Memory B cell (primary cell): ENCODE measurements around the gene TPTE.
"Not testable (repeated sequence)": the region's sequence is repeated elsewhere in the genome, so short reads cannot be mapped to it uniquely, and the experiment has no call there.

Source experiments
- ATAC-seq: fragments of 150-1000 bp; cut with Tn5 transposase; 2 replicates; pipeline ENCODE4 v1.10.0; 2021; ENCODE audit warnings: low read depth, mild to moderate bottlenecking, moderate library complexity
- DNase-seq, 2 donors: peaks; one replicate each; pipeline ENCODE4 v3.0.0; 2022; ENCODE audit warnings: low spot score in 2 of 2
- H3K27ac Mint-ChIP-seq: one replicate; pipeline ENCODE4 v1.8.0; 2022; ENCODE audit warnings: mild to moderate bottlenecking, moderate library complexity, mixed read lengths
- H3K27me3 Mint-ChIP-seq: one replicate; pipeline ENCODE4 v1.8.0; 2022; ENCODE audit warnings: mixed read lengths
- H3K36me3 Mint-ChIP-seq: one replicate; pipeline ENCODE4 v1.8.0; 2022; ENCODE audit warnings: mild to moderate bottlenecking, mixed read lengths
- H3K4me1 Mint-ChIP-seq: one replicate; pipeline ENCODE4 v1.8.0; 2022; ENCODE audit warnings: mixed read lengths
- H3K4me3 Mint-ChIP-seq: one replicate; pipeline ENCODE4 v1.8.0; 2022; ENCODE audit warnings: mild to moderate bottlenecking, moderate library complexity, mixed read lengths
- H3K9me3 Mint-ChIP-seq: one replicate; pipeline ENCODE4 v1.8.0; 2022; ENCODE audit warnings: mixed read lengths

Gene TPTE

GRCh38 chr21:10639746-10640145 lies 118.4 kb downstream of the TPTE start:
- H3K9me3 Mint-ChIP-seq, H3K36me3 Mint-ChIP-seq, H3K4me3 Mint-ChIP-seq, H3K27ac Mint-ChIP-seq, H3K27me3 Mint-ChIP-seq, DNase-seq, H3K4me1 Mint-ChIP-seq, ATAC-seq: not testable (repeated sequence)

GRCh38 chr21:10640446-10640845 lies 119.1 kb downstream of the TPTE start:
- no peak overlapping the region for H3K4me3 Mint-ChIP-seq
- no peaks in the 10 kb centered on the region for H3K27me3 Mint-ChIP-seq
- no peak overlapping the region for H3K27ac Mint-ChIP-seq
- no peaks in the 10 kb centered on the region for H3K4me1 Mint-ChIP-seq
- no peak for ATAC-seq
- DNase-seq: no peak
- no peaks in the 10 kb centered on the region for H3K9me3 Mint-ChIP-seq
- no peaks in the 10 kb centered on the region for H3K36me3 Mint-ChIP-seq

- no peaks in the 10 kb centered on the region for H3K4me1 Mint-ChIP-seq
- no peak for DNase-seq
- no peaks in the 10 kb centered on the region for H3K27me3 Mint-ChIP-seq
- no peaks in the 10 kb centered on the region for H3K36me3 Mint-ChIP-seq
- H3K27ac Mint-ChIP-seq: no peak overlapping the region
- no peak overlapping the region for H3K4me3 Mint-ChIP-seq
- peak; percentile 15 for ATAC-seq
- no peaks in the 10 kb centered on the region for H3K9me3 Mint-ChIP-seq
These were observed 119.7 kb downstream of the TPTE start for GRCh38 chr21:10641107-10641506.

- not testable (repeated sequence) for H3K27me3 Mint-ChIP-seq, H3K27ac Mint-ChIP-seq, H3K9me3 Mint-ChIP-seq, H3K36me3 Mint-ChIP-seq, DNase-seq, H3K4me1 Mint-ChIP-seq, H3K4me3 Mint-ChIP-seq, ATAC-seq
These were observed 124.3 kb downstream of the TPTE start for GRCh38 chr21:10645667-10646066.

DNA sequence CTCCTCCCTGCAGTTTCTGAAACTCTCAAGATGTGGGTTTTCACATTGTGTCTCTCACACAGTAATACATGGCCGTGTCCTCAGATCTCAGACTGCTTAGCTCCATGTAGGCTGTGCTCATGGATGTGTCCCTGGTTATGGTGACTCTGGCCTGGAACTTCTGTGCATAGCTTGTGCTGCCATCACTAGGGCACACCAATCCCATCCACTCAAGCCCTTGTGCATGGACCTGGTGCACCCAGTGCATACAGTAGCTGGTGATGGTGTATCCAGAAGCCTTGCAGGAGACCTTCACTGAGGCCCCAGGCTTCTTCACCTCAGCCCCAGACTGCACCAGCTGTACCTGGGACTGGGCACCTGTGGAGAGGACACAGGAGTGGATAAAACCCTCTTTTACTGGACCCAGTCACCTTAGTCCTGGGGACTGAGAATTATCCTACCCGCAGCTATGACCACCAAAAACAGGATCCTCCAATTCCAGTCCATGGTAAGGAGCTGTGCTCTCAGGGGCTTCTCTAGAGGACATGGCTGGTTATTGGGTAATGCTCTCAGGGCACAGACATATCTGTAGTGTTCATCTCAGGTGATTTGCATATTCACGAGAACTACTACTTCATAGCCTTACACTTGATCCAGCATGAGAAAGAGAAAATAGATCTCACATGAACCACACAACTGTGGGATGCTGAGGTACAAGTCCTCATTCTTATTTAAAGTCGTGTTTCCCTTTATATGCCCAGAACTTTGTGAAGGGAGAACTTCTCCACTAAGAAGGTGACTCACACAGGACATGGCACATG lies 128.2 kb downstream of the TPTE start:
- not testable (repeated sequence) for H3K27me3 Mint-ChIP-seq, H3K9me3 Mint-ChIP-seq, ATAC-seq

DNA sequence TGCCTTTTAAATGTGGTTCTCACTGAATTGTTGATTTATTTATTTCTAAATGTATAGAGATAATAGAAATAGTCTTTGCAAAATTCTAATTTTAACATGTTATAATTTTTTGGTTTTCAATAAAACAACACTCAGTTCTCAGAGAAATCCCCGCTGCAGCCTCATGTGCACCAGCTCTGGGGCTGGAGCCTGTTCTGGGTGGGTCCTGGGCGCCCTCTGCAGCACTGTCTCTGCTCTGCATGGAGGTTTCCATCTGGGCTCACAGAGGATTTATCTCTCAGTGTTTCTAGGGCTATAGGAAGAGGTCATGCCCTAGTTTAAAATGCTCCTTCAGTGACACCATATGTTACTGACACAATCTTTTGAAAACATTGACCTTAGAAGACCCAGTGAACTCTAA lies 128.9 kb downstream of the TPTE start:
- H3K4me1 Mint-ChIP-seq, ATAC-seq, H3K9me3 Mint-ChIP-seq, H3K36me3 Mint-ChIP-seq, H3K27me3 Mint-ChIP-seq, H3K27ac Mint-ChIP-seq, DNase-seq, H3K4me3 Mint-ChIP-seq: not testable (repeated sequence)

More for the DNA sequence above, 128.2 kb downstream of the TPTE start:
- not testable (repeated sequence) for H3K36me3 Mint-ChIP-seq, H3K4me1 Mint-ChIP-seq, H3K27ac Mint-ChIP-seq, DNase-seq, H3K4me3 Mint-ChIP-seq
